B cell (primary cell): Measurements from ENCODE around the gene MYH15.

ENCODE experiments used
- CTCF ChIP-seq: fragments of 200-600 bp; IDR thresholded peaks from one replicate; pipeline ENCODE4 v1.8.0; 2022; ENCODE audit warnings: antibody characterized with exemption, mild to moderate bottlenecking
- EZH2 ChIP-seq: IDR thresholded peaks from 2 replicates; pipeline ENCODE4 v1.6.1; 2012; ENCODE audit warnings: borderline replicate concordance, low read depth, mild to moderate bottlenecking, moderate library complexity, low read length; ENCODE audit not compliant: insufficient read depth, poor library complexity, severe bottlenecking

- TF ChIP-seq CTCF (no peak), EZH2 (no peak)
Measured at GRCh38 chr3:108512671-108513070, 2.3 kb upstream of the MYH15 start.
